GM12864 (cell line): ENCODE measurements around the gene PAPOLG.

Source experiments
- DNase-seq: peaks from one replicate; pipeline ENCODE4 v3.0.0-alpha.2; 2011; ENCODE audit warnings: low read depth
- H3K4me3 ChIP-seq: 2 replicates; pipeline ENCODE4 v1.5.1; 2011; ENCODE audit warnings: mild to moderate bottlenecking, low read depth, low read length, control low read depth
- CTCF ChIP-seq: IDR thresholded peaks from 2 replicates; pipeline ENCODE4 v1.5.1; 2011; ENCODE audit warnings: low read depth, mild to moderate bottlenecking, moderate library complexity, low read length, control low read depth, inconsistent platforms; ENCODE audit errors: missing control alignments

The PAPOLG gene

DNA sequence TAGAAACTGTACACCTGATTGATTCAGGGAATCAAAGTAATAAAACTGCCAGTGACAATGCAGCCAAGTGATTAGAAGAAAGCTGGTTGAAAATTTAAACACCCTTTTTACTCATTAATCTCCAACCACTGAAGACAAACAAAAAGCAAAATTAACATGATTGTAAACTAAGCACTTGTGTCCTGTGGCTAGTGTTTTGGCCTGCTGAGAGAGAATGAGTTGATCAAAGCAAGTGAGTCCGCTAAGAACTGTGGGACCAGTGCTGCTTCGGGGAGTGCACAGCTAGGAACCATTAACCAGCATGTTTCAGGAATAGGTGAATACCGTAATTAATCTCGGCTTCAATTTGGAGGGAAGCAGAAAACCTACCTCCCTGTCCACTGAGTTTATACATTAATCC is 13.6 kb upstream of the PAPOLG start:
- H3K4me3 ChIP-seq = no peak overlapping the region
- TF ChIP-seq CTCF = no peak
- no peak for DNase-seq

GRCh38 chr2:60745330-60745729 is 10.7 kb upstream of the PAPOLG start:
- no peak for DNase-seq
- no peak overlapping the region for H3K4me3 ChIP-seq
- TF ChIP-seq CTCF = no peak

GRCh38 chr2:60745761-60746160 is 10.3 kb upstream of the PAPOLG start:
- TF ChIP-seq CTCF = no peak
- no peak for DNase-seq

GRCh38 chr2:60746318-60746717 is 9.8 kb upstream of the PAPOLG start:
- no peak overlapping the region for H3K4me3 ChIP-seq
- TF ChIP-seq CTCF = no peak
- DNase-seq = no peak

More at GRCh38 chr2:60745761-60746160, 10.3 kb upstream of the PAPOLG start:
- no peak overlapping the region for H3K4me3 ChIP-seq

GRCh38 chr2:60759654-60760053 is 3.6 kb downstream of the PAPOLG start:
- no peak for DNase-seq
- no peak overlapping the region for H3K4me3 ChIP-seq
- TF ChIP-seq CTCF = no peak

- TF ChIP-seq CTCF = no peak
- no peak for DNase-seq
- no peak overlapping the region for H3K4me3 ChIP-seq
Observed at GRCh38 chr2:60764736-60765534, 8.9 kb downstream of the PAPOLG start.

- no peak overlapping the region for H3K4me3 ChIP-seq
- no peak for TF ChIP-seq CTCF
- DNase-seq = no peak
Observed at GRCh38 chr2:60766283-60766682, 10.2 kb downstream of the PAPOLG start.
